ENCODE data around the gene UBE3A.

Gene UBE3A

GRCh38 chr15:25327686-25328085 lies 111.1 kb downstream of the UBE3A start:
- DNase-seq, result no peak

GRCh38 chr15:25325187-25325586 lies 113.6 kb downstream of the UBE3A start:
- DNase-seq, result no peak

GRCh38 chr15:25323420-25323819 lies 115.4 kb downstream of the UBE3A start:
- no peak for DNase-seq

- no peak for DNase-seq
Observed at GRCh38 chr15:25287823-25288222, 151.0 kb downstream of the UBE3A start.
